Prostate gland (tissue), 2 donors: Measurements from ENCODE around the gene LSM3.

ENCODE experiments used
- POLR2A ChIP-seq: fragments of 450-650 bp; IDR thresholded peaks from one replicate; pipeline ENCODE4 v1.6.1; 2016; ENCODE audit warnings: antibody characterized with exemption, mild to moderate bottlenecking
- POLR2AphosphoS5 ChIP-seq: sonication (generic); formaldehyde crosslinking; IDR thresholded peaks from one replicate; pipeline ENCODE4 v1.6.1; 2017; ENCODE audit warnings: antibody characterized with exemption
- TF ChIP-seq, protein P1 (sequence below), 4 experiments: fragments of 200-600 bp in 2 of 4; fragments of 450-650 bp in 2 of 4; sonication (generic) in 2 of 4; IDR thresholded peaks; 1 replicate in 3 of 4; 2 replicates in 1 of 4; pipeline ENCODE4 v1.5.1; 2016 to 2019; ENCODE audit warnings: antibody characterized with exemption in 4 of 4, mild to moderate bottlenecking in 2 of 4, moderate library complexity in 2 of 4

DNA sequence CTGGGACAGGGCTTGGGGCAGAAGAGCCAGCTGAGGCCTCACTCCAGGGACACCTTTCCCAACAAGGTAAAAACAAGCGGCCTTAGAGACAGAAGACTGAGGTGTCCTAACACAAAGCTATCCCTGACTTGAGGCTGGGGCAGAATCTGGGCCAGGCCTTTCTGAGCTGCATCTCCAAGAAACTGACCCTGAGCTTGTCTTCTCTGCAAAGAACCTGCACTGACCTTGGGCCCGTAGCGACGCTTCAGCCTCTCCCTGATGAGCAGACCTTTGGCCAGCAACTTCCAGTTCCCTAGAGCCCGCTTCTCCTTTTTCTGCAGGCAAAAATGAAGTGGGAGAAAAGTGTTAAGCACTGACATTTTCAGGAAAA, 31.6 kb upstream of the LSM3 start:
- TF ChIP-seq, protein P1, sequence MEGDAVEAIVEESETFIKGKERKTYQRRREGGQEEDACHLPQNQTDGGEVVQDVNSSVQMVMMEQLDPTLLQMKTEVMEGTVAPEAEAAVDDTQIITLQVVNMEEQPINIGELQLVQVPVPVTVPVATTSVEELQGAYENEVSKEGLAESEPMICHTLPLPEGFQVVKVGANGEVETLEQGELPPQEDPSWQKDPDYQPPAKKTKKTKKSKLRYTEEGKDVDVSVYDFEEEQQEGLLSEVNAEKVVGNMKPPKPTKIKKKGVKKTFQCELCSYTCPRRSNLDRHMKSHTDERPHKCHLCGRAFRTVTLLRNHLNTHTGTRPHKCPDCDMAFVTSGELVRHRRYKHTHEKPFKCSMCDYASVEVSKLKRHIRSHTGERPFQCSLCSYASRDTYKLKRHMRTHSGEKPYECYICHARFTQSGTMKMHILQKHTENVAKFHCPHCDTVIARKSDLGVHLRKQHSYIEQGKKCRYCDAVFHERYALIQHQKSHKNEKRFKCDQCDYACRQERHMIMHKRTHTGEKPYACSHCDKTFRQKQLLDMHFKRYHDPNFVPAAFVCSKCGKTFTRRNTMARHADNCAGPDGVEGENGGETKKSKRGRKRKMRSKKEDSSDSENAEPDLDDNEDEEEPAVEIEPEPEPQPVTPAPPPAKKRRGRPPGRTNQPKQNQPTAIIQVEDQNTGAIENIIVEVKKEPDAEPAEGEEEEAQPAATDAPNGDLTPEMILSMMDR (IDR thresholded peaks at IDR 0.05), result no peak
- TF ChIP-seq POLR2AphosphoS5, result no peak
- no peak for TF ChIP-seq POLR2A
